NCI-H524 (cell line): ENCODE data around the gene MYBPC3.
"Not testable (repeated sequence)": the region's sequence is repeated elsewhere in the genome, so short reads cannot be mapped to it uniquely, and the experiment has no call there.

Experiments
- DNase-seq, 2 experiments: peaks; one replicate each; lab custom pipeline; 2025; lab: John Stamatoyannopoulos, UW

MYBPC3 gene

DNA sequence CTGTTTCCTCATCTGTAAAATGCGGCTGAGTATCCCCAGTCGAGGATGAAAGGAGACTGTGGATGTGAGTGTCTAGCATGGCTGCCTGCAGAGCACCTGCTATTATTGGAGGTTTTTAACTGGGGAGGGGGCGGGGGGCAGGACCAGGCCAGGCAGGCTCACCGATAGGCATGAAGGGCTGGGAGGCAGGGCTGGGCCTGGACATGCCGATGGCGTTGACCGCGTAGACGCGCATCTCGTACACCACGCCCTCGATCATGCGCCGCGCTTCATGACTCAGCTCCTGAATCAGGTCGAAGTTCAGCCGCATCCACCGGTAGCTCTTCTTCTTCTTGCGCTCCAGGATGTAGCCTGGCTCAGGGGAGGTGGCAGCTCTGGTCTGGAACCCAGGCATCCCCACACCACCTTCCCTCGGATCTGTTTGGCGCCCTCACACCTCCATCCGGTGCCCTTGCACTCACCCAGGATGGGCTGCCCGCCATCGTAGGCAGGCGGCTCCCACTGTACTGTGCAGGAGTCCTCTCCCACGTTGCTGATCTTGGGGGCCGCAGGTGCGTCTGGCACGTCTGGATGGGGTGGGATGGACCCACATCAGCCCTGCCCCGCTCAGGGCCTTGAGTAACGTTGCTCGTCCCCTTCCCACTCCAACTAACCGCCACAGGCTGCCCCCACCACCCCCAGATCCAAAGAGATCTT, 15.1 kb downstream of the MYBPC3 start:
- no peak for DNase-seq

DNA sequence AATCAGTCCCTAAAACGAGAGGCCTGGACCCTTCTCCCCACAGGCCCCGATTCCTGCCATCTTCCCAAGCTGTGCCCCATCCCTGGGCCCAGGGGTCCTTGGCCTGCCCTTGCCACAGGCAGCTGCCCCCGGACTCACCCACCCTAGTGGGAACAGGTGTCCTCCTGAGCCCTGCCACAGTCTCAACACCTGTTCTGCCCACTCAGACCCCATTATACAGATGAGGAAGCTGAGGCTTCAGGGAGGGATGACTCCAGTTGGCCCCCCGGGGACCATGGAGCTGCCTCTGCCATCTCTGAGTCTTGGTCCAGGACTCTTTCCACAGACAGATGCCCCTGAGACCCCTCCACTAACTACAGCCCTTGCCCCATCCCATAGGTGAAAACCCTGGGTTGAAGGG, 15.9 kb downstream of the MYBPC3 start:
- no peak for DNase-seq

DNA sequence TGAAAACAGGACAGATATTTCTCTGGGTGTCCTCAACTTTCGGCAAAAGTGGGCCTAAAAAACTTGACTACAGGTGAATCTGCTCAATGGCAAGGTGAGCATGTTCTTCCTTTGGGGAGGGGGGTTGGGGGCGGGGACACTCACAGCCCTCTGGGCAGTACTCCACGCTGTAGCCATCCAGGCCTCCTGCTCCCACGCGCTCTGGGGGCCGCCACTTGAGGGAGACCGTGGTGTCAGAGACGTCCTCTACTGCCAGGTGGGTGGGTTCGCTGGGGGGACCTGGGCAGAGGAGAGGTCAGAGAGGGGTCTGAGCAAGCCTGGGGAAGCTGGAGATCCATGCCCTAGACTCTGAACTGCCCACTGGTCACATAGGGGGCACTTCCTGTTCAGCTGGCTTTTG, 16.8 kb downstream of the MYBPC3 start:
- no peak for DNase-seq

DNA sequence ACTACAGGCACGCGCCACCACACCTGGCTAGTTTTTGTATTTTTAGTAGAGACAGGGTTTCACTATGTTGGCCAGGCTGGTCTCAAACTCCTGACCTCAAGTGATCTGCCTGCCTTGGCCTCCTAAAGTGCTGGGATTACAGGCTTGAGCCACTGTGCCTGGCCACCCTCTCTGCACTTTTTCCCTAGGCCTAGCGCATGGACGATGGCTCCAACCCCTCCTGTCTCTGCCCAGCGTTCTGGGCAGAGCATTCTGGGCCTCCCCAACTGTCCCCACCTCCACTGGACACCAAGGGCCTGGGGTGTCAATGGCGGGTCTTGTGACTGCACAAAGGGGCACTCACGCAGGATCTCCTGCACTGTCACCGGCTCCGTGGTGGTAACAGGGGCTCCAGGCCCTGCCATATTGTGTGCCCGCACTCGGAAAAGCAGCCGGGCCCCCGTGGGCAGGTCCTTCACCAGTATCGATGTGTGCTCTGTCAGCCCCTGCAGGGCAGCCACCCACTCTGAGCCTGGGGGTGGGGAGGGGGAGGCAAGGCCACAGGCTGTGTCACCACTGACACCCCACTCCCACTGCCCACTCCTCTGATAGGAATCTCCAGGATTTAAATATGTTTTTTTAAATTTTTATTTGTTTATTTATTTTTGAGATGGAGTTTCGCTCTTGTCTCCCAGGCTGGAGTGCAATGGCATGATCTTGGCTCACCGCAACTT, 17.6 kb downstream of the MYBPC3 start:
- DNase-seq = not testable (repeated sequence)

DNA sequence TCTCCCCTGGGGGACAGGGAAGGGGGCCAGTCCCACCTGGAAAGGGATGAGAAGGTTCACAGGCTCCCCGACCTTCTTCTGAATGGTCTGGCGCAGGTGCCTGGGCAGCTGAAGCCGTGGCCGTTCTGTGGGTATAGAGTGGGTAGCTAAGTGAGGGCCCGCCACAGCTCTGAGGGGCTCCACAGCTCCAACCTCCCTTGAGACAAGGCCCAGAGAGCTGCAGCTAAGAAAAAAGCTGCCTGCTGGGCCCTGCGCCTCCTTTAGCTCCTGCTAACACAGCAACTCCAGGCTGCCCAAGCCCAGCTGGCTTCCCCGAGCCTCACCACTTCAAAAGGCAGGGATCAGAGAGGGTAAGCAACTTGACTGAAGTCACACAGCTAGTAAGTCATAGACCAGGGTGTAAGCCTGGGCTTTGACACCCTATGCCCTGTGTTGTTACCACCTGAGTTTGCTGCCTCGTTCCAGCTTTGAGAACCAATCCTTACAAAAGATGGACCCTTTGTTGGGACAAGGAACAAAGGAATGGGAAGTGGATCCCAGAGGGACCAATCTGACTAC, 18.5 kb downstream of the MYBPC3 start:
- DNase-seq = no peak

DNA sequence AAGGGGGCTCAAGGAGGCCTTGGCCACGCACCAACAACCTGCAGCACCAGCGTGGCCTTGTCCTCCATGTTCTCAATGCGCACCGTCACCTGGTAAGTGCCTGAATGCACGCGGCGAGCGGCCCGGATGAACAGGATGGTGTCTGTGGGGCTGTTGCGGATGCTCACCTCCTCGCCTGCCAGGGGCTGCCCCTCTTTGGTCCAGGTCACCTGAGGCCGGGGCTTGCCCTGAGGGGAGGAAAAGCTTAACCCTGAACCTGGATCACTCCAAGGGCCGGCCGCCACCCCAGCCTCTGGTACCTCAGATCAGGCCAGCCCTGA, 19.0 kb downstream of the MYBPC3 start:
- DNase-seq = no peak

DNA sequence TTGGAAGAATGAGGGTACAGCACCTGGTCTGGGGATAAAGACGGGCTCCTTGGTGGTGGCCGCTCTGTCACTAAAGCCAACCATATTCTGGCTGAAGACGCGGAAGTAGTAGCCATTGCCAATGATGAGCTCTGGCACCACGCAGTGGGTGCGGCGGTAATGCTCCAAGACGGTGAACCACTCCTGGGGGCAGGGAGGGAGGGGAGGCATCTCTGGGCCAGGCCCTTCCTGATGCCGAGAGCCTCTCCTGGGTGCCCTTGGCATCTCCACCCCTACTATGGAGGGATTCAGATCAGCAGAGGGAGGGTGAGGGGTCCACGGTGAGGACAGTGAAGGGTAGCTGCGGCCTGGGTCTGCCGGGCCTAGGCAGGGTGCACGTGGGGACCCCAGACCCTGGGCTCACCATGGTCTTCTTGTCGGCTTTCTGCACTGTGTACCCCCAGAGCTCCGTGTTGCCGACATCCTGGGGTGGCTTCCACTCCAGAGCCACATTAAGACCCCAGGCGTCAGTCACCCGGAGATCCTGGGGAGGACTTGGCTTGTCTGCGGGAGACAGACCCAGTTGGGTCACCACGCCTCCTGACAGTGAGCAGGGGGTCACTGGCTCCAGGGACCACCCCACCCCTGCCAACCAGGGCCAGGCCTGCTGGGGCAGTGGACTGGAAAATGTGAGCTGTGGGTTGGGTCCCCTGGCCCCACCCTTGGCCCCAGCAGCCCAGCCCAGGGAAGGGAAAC, 19.5 kb downstream of the MYBPC3 start:
- no peak for DNase-seq

DNA sequence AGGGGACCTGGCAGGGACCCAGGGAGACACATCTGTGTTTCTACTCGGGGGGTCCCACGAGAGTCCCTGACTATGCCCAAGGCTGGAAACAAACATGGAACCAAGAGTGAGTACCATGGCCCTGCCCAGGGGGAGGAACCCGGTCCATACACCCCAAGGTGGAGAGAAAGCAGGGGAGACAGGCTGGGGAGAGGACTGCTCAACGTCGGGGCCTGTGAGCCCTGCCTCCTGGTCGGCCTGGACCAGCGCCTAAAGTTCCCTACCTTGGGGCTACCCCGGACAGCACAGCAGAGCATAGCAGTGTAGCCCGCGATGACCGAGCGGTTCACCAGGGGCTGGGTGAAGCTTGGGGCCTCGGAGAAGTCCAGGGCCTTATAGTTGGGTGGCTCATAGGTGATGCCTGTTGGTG, 20.2 kb downstream of the MYBPC3 start:
- no peak for DNase-seq

DNA sequence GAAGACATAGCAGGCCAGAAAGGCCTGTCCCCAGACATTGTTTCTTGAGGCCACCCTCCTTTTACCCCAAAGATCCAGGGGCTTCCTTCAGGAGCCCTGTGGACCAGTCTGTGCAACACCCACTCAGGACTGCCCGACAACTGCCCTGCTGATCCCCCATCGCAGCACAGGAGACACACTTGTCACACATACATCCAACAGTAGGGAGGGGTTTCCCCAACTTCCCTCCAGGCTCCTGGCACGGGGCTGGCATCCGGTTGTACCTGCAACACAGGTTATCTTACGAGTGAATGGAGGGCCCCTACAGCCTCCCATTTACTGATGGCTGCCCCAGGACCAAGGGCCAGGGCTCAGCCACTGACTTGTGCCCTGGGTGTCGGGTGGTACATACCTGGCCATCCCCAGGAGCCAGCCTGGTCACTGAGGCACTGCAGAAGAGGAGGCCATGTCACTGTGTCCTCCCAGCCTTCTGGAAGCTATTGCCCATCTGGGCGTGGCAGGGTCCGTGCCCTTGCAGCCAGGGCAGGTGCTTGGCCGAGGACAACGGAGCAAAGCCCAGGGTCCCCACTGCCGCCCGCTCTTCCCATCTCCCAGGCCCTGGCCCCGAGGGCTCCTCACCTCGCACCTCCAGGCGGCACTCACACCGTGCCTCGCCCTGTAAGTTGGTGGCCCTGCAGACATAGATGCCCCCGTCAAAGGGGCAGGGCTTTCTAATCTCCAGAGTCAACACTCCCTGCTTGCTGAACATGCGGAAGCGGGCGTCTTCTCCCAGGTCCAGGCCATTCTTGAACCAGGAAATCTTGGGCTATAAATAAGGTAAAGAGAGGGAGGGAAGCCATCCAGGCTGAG, 20.8 kb downstream of the MYBPC3 start:
- DNase-seq = no peak

DNA sequence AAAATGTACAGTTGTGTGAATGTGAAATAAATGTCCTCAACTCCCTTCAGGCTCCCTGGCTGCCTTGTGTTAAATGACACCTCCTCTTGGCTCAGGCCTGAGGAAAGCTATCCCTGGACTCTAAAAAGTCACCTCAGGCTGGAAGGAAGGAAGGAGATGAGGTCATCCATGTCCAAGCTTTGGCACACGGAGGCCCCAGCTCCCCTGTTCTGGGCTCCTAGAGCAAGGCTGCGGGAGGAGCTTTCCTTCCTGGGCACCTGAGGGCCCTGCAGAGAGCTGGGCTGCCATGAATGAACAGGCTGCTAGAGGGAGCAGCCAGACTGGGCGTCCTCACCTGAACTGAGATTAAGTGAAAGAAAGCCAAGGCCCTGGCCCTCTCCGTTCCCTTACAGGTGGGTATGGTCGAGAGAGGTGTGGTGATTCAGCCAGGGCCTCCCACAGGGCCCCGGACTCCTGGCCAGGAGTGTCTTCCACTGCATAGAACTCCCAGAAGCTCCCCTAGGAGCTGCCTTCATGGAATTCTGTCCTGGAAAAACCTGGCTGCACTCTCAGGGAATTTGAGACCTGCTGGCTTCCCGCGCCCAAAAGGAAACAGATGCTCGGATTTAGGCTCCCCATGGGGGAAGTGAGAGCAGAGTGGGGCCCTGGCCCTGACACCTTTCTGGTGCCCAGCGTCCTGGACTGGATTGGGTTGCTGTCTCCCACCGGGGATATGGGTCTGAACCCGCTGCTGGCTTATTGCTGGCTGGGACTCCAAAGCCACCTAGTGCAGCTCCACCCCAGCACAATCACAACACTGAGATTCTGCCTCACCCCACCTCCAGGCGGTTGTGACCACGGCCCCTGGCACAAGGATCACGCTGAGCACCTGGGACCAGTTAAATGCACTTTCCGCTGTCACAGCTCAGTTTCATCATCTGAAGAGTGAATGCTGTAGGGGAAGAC, 22.2 kb downstream of the MYBPC3 start:
- peak in 1 of 2 experiments; percentile 43 for DNase-seq

DNA sequence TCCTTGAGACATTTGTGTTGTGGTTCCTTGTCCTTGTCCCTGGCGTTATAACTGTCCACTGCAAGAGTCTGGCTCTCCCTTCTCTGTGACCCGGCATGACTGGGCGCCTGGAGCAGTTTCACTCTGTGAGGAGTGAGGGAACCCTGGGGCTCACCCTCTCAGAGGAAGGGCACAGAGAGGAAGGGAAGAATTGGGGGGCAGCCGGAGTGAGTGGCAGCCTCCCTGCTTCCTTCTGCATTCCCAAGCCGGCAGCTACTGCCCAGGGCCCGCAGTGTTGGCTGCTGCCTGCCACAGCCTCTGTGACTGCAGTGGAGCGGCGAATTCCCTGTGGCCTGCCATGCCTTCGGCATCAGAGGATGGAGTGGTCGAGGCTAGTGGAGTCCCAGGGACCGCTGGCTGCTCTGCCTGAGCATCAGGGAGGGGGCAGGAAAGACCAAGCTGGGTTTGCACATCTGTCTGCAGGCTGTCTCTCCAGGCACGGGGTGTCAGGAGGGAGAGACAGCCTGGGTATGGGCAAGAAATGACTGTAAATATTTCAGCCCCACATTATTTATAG, 23.0 kb downstream of the MYBPC3 start:
- no peak for DNase-seq

DNA sequence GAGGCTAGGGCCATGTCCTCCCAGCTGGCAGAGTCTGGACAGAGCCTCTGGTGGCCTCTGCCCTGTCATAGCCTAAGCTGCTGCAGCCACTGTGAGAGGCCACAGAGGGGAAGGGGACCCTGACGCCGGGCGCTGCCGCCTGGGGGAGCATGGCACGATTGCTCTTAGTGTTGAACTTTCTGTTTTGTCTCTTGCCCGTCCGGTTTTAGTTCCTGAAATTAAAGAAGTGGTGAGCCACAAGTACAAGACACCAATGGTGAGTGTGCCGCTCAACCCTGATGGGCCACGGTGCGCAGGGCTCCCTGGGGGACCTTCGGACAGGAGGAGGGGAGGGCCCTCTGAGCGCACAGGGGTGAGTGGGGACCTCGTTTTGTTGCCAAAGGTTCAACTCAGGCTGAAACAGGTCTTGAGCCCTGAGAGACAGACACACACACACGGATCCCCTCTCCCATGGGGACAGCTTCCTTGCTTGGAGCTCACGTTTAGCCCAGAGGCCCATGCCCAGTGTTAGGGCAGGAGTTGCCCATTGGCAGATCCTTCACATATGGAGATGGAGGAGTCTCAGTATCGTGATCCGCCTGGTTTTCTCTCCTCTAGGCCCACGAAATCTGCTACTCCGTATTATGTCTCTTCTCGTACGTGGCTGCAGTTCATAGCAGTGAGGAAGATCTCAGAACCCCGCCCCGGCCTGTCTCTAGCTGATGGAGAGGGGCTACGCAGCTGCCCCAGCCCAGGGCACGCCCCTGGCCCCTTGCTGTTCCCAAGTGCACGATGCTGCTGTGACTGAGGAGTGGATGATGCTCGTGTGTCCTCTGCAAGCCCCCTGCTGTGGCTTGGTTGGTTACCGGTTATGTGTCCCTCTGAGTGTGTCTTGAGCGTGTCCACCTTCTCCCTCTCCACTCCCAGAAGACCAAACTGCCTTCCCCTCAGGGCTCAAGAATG, 23.8 kb downstream of the MYBPC3 start:
- DNase-seq = no peak

DNA sequence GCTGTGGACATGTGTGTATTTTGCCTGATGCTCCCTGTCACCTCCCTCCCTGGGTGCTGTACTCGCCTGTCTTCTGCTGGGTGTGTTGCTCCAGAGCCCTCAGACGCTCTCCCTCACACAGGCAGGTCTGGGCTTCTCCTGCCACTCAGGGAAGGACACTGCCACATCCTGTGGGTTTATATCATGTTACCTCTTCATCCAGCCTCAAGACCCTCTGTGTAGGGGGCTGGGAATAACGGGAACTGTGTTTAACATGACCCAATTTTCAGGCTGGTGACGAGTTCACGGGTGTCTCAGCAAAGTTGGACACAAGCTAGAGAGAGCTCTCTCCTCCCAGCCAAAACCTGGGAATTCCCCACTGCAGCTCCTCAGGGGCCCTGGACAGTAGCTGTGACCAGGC, 24.6 kb downstream of the MYBPC3 start:
- no peak for DNase-seq

DNA sequence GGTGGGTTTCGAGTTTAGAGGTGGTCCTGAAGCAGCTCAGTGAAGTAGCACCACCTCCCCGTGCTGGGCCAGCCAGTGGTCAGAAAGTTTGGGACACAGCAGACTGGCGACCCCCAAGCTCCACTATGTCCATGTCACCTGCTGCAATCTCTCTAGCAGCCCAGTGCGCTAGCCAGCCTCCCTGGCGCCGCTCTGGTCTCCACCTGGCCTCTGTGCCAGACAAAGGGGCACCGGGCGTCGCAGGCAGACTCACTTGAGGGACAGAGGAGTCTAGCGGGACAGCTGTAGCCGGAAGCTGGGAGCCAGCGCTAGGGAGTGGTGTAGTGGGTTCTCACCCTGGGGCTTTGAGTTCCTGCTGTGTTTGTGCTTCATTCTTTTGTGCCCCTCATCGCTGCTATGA, 25.5 kb downstream of the MYBPC3 start:
- DNase-seq = no peak

DNA sequence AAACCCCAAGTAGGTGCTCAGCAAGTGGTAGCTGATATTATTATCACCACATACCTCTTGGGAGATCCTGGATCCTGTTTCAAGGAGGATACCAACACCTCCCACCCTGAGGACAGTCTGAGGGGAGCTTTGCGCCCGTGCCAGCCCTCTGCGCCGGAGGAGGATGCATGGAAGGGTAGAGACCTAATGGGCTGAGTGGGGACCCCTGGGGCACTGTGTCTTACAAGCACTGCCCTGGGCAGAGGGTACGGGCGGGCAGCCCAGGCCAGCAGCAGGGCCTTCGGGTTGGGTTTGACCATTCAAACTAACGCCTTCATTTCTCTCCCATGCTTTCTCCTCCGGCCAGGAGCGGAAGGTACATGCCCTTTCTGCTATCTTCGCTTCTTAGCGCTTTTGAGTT, 26.3 kb downstream of the MYBPC3 start:
- DNase-seq = no peak

DNA sequence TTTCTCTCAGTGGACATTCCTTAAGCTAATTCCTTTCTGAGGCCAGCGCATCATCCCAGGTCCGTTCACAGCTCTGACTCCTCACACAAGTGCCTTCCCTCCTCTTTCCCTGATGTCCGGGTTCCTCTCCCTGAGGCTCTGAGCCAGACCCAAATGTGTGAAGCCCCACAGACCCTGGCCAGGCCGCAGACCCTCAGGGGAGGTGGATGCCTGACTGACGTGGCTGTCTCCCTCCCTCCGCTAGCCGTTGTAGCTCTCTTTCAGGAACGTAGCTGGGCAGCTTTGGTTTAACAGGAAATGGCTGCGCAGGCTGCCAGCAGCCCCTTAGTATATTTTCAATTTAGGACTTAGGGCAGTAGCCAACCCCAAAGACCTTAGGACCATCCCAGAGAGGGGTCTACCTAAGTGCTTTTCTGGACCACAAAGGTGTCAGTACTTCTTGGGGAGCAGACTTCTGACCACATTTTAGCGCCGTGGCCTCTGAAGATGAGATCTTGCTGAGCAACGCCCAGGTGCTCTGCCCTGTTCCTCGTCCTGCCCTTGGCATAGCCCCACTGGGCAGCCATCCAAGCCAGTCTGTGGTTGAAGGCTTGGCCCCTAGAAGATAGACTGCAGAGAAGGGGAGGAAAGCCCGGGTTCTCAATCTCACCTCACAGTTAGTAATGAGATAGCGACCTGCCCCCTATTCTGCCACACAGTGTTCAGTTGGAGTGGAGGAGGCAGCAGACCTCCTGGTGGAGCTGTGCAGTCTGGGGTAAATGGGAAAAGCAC, 27.0 kb downstream of the MYBPC3 start:
- DNase-seq = no peak

DNA sequence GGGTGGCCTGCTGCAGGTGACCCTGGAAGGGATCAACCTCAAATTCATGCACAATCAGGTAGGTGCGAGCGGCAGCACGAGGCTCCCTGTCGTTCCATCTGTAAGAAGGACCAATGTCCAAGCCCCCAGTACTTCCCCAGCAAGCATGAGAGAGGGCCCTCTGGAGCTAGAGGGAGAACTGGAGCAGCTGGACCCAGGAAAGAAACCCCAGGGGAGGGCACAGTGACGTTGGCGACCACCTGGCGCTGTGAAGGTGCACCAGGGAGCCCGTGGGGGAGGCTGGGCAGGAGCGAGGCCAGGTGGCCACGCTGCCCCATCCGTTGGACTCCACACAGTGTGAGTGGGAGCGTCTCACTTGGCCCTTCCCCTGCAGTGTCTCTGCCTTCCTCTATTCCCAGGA, 28.0 kb downstream of the MYBPC3 start:
- DNase-seq = no peak

DNA sequence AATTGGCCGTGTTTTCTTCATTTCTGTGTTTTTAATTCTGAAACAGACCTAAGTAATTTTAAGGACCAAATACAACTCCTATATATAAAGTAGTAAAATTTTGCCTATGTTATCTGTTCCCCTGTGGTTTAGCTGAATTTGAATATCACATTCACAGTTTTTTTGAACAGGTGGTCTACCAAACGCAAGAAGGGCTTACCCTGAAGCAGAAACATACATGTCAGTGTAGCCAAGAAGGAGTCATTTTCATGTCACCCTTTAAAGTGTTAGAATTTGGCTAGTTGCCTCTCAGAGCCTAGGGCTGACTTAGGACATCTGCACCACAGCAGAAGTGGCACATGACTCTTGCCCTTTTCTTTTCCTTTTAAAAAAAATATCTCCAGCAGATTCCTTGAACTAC, 34.3 kb downstream of the MYBPC3 start:
- no peak for DNase-seq
